Mesothelial cell of epicardium (in vitro differentiated cells): Measurements from ENCODE around the gene NAV2. TPM values are rescaled to one million over a fixed set of nuclear protein-coding genes. Genes with fewer than 3 reads are reported as not detected.

Experiments
- DNase-seq, 2 experiments: peaks; one replicate each; pipeline ENCODE4 v3.0.0; 2021; ENCODE audit warnings: low spot score in 2 of 2; ENCODE audit not compliant: unreplicated experiment in 2 of 2
- H3K27ac Mint-ChIP-seq: 2 replicates; pipeline ENCODE4 v1.8.0; 2021; ENCODE audit warnings: mixed read lengths
- H3K27me3 Mint-ChIP-seq: 2 replicates; pipeline ENCODE4 v1.8.0; 2021; ENCODE audit warnings: low read depth, mixed read lengths
- H3K36me3 Mint-ChIP-seq: 2 replicates; pipeline ENCODE4 v1.8.0; 2021; ENCODE audit warnings: mixed read lengths
- H3K4me1 Mint-ChIP-seq: 2 replicates; pipeline ENCODE4 v1.8.0; 2021; ENCODE audit warnings: mixed read lengths
- H3K4me3 Mint-ChIP-seq: 2 replicates; pipeline ENCODE4 v1.8.0; 2021; ENCODE audit warnings: mild to moderate bottlenecking, moderate library complexity, mixed read lengths
- H3K9me3 Mint-ChIP-seq: 2 replicates; pipeline ENCODE4 v1.8.0; 2021; ENCODE audit warnings: mixed read lengths
- CTCF ChIP-seq: fragments of 200-600 bp; sonication (generic); IDR thresholded peaks from one replicate; pipeline ENCODE4 v1.5.0; 2021; ENCODE audit warnings: antibody characterized with exemption; ENCODE audit not compliant: unreplicated experiment
- total RNA-seq: library from RNA; stranded (reverse); gene quantifications from 3 replicates; pipeline ENCODE4 v1.2.1, GENCODE V29; 2021

The NAV2 gene
- total RNA-seq, 1 donor from 2014 or later, result 69.8 TPM

- peaks cover 59% of the 10 kb centered on the region for H3K4me1 Mint-ChIP-seq
- no peak for DNase-seq
- H3K27me3 Mint-ChIP-seq, result no peaks in the 10 kb centered on the region
- TF ChIP-seq CTCF, result no peak
- H3K36me3 Mint-ChIP-seq, result no peaks in the 10 kb centered on the region
- H3K27ac Mint-ChIP-seq, result peak overlapping the region; percentile 68
- H3K4me3 Mint-ChIP-seq, result no peak overlapping the region
- no peaks in the 10 kb centered on the region for H3K9me3 Mint-ChIP-seq
Measured at GRCh38 chr11:19934828-19935259, 222.2 kb downstream of the NAV2 start.

GRCh38 chr11:19935507-19935906 lies 222.9 kb downstream of the NAV2 start:
- Mint-ChIP-seq H3K36me3 (no peaks in the 10 kb centered on the region), H3K27me3 (no peaks in the 10 kb centered on the region), H3K9me3 (no peaks in the 10 kb centered on the region), H3K27ac (peak overlapping the region; percentile 95), H3K4me3 (no peak overlapping the region), H3K4me1 (peaks cover 59% of the 10 kb centered on the region)
- DNase-seq, result no peak
- TF ChIP-seq CTCF, result no peak

GRCh38 chr11:19936461-19936860 lies 223.8 kb downstream of the NAV2 start:
- Mint-ChIP-seq H3K27me3 (no peaks in the 10 kb centered on the region), H3K27ac (no peak overlapping the region), H3K4me1 (peaks cover 57% of the 10 kb centered on the region), H3K4me3 (no peak overlapping the region), H3K36me3 (no peaks in the 10 kb centered on the region), H3K9me3 (no peaks in the 10 kb centered on the region)
- no peak for DNase-seq
- TF ChIP-seq CTCF, result no peak

GRCh38 chr11:19938169-19938856 lies 225.7 kb downstream of the NAV2 start:
- Mint-ChIP-seq H3K27me3 (no peaks in the 10 kb centered on the region), H3K4me1 (peaks cover 53% of the 10 kb centered on the region), H3K27ac (no peak overlapping the region), H3K36me3 (no peaks in the 10 kb centered on the region), H3K4me3 (no peak overlapping the region), H3K9me3 (no peaks in the 10 kb centered on the region)
- peak; percentile 72 for TF ChIP-seq CTCF
- no peak for DNase-seq

GRCh38 chr11:19938866-19939265 lies 226.2 kb downstream of the NAV2 start:
- H3K36me3 Mint-ChIP-seq, result no peaks in the 10 kb centered on the region
- no peaks in the 10 kb centered on the region for H3K27me3 Mint-ChIP-seq
- H3K4me3 Mint-ChIP-seq, result no peak overlapping the region
- H3K27ac Mint-ChIP-seq, result no peak overlapping the region
- no peak for DNase-seq
- peaks cover 52% of the 10 kb centered on the region for H3K4me1 Mint-ChIP-seq
- H3K9me3 Mint-ChIP-seq, result no peaks in the 10 kb centered on the region
- TF ChIP-seq CTCF, result no peak

GRCh38 chr11:19939415-19939929 lies 226.8 kb downstream of the NAV2 start:
- TF ChIP-seq CTCF, result no peak
- H3K27me3 Mint-ChIP-seq, result no peaks in the 10 kb centered on the region
- no peak for DNase-seq
- H3K9me3 Mint-ChIP-seq, result no peaks in the 10 kb centered on the region
- H3K27ac Mint-ChIP-seq, result no peak overlapping the region
- no peaks in the 10 kb centered on the region for H3K36me3 Mint-ChIP-seq
- peaks cover 52% of the 10 kb centered on the region for H3K4me1 Mint-ChIP-seq
- no peak overlapping the region for H3K4me3 Mint-ChIP-seq
